Activated naive CD4-positive, alpha-beta T cell treated with anti-CD3 and anti-CD28 coated beads for 36 hours (primary cell): ENCODE measurements around the gene KDM4C. TPM values are rescaled to one million over a fixed set of nuclear protein-coding genes. Genes with fewer than 3 reads are reported as not detected.

Source experiments
- CTCF ChIA-PET: fragments of 350-600 bp; sonication (Branson Sonifier 250); formaldehyde crosslinking; loops from one replicate; lab custom pipeline; 2021; ENCODE audit warnings: antibody characterized with exemption; lab: Charles Lee
- DNase-seq: peaks from one replicate; pipeline ENCODE4 v3.0.0-alpha.2; 2020
- H3K27ac Mint-ChIP-seq: one replicate; pipeline ENCODE4 v1.8.0; 2021; ENCODE audit warnings: mild to moderate bottlenecking, mixed read lengths
- H3K27me3 Mint-ChIP-seq: one replicate; pipeline ENCODE4 v1.8.0; 2021; ENCODE audit warnings: low read depth, mixed read lengths
- H3K36me3 Mint-ChIP-seq: one replicate; pipeline ENCODE4 v1.8.0; 2021; ENCODE audit warnings: low read depth, mixed read lengths
- H3K4me1 Mint-ChIP-seq: one replicate; pipeline ENCODE4 v1.8.0; 2021; ENCODE audit warnings: low read depth, mixed read lengths
- H3K4me3 Mint-ChIP-seq: one replicate; pipeline ENCODE4 v1.8.0; 2021; ENCODE audit warnings: mild to moderate bottlenecking, moderate library complexity, mixed read lengths
- H3K9me3 Mint-ChIP-seq: one replicate; pipeline ENCODE4 v1.8.0; 2021; ENCODE audit warnings: mixed read lengths
- intact Hi-C: fragments of 100-400 bp; cut with micrococcal nuclease; formaldehyde crosslinking; loops from one replicate; pipeline ENCODE4 v1.15.1; 2023
- total RNA-seq, 2 experiments: library from RNA; stranded (reverse); gene quantifications; one replicate each; pipeline ENCODE4 v1.2.3, GENCODE V29; 2021

Gene KDM4C
- total RNA-seq, 2 experiments from 2014 or later = 27.4 to 28.9 TPM

- DNase-seq = no peak
- H3K36me3 Mint-ChIP-seq = peaks cover 17% of the 10 kb centered on the region
- peaks cover 8% of the 10 kb centered on the region for H3K4me1 Mint-ChIP-seq
- no peaks in the 10 kb centered on the region for H3K27me3 Mint-ChIP-seq
- no peaks in the 10 kb centered on the region for H3K9me3 Mint-ChIP-seq
- CTCF ChIA-PET = no interaction called here
- no peak overlapping the region for H3K4me3 Mint-ChIP-seq
- intact Hi-C loops = no loop called here
- H3K27ac Mint-ChIP-seq = no peak overlapping the region
These were observed 122.9 kb downstream of the KDM4C start for GRCh38 chr9:6880626-6881025.

- H3K27me3 Mint-ChIP-seq = no peaks in the 10 kb centered on the region
- no peak for DNase-seq
- no peaks in the 10 kb centered on the region for H3K4me1 Mint-ChIP-seq
- CTCF ChIA-PET = interaction anchor here (0.6 kb wide), 1 partner anchor 9 kb away, joined by 5 read pairs; no protein-coding TSS in a partner anchor
- H3K36me3 Mint-ChIP-seq = peaks cover 25% of the 10 kb centered on the region
- intact Hi-C loops = no loop called here
- no peak overlapping the region for H3K4me3 Mint-ChIP-seq
- H3K27ac Mint-ChIP-seq = no peak overlapping the region
- H3K9me3 Mint-ChIP-seq = no peaks in the 10 kb centered on the region
These were observed 126.3 kb downstream of the KDM4C start for GRCh38 chr9:6884101-6884500.

DNA sequence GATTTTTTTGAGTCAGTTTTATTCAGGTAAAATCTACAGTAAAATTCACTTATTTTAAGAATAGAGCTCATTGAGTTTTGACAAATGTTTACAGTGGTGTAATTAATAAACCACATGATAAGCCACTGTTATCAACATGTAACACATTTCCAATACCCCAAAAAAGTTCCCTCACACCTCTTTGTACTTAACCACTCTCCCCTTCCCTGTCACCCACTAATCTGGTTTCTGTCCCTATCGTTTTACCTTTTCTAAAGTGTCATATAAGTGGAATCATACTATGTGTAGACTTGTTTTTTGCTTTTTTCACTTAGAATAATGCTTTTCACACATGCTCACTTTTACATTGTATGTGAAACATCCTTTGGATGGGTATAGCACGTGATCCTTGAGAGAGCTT lies 127.2 kb downstream of the KDM4C start:
- no peak overlapping the region for H3K4me3 Mint-ChIP-seq
- no peak overlapping the region for H3K27ac Mint-ChIP-seq
- H3K36me3 Mint-ChIP-seq = peaks cover 25% of the 10 kb centered on the region
- CTCF ChIA-PET = interaction anchor here (0.9 kb wide), 1 partner anchor 57 kb away, joined by 4 read pairs; no protein-coding TSS in a partner anchor
- no peaks in the 10 kb centered on the region for H3K9me3 Mint-ChIP-seq
- intact Hi-C loops = no loop called here
- no peaks in the 10 kb centered on the region for H3K4me1 Mint-ChIP-seq
- H3K27me3 Mint-ChIP-seq = no peaks in the 10 kb centered on the region
- DNase-seq = no peak

DNA sequence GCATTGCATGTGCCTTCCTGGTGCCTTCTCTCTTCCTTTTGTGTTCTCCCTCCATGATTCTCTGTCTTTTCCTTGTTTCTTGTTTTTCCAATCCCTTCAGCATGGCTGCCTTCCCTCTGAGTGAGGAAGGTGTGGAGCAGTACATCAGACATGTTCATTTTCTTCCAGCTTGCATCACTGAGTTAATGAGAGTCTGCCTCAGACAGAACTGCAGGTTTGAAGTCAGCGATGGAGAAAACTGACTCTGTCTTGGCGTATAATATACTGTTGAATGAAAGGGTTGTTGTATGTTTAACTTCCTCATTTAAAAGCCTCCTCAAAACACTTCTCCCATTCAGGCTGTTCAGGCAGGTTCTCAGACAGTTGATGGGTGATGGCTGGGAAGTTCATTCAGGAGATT lies 129.3 kb downstream of the KDM4C start:
- H3K4me1 Mint-ChIP-seq = peaks cover 10% of the 10 kb centered on the region
- H3K27me3 Mint-ChIP-seq = no peaks in the 10 kb centered on the region
- H3K27ac Mint-ChIP-seq = no peak overlapping the region
- CTCF ChIA-PET = no interaction called here
- H3K4me3 Mint-ChIP-seq = no peak overlapping the region
- peaks cover 29% of the 10 kb centered on the region for H3K36me3 Mint-ChIP-seq
- intact Hi-C loops = no loop called here
- no peak for DNase-seq
- H3K9me3 Mint-ChIP-seq = no peaks in the 10 kb centered on the region

DNA sequence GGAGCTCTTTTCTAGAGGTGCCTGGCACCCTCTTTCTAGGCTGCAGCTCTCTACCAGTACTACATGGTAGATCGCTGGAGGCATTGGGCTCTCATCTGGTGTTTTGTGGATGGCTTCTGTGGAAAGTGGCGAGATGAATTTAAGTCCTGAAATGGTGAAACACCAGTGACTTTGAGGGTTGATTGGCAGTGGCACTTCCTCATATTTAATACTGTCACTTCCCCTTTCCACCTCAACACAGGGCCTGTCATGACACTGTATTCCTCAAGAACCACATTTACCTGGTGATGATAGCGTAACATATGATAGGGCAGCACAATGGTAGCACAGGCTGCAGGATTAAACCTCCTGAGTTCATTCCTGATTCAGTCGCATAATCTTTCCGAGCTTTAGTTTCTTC lies 132.1 kb downstream of the KDM4C start:
- H3K9me3 Mint-ChIP-seq = no peaks in the 10 kb centered on the region
- no peak overlapping the region for H3K4me3 Mint-ChIP-seq
- CTCF ChIA-PET = no interaction called here
- no peak overlapping the region for H3K27ac Mint-ChIP-seq
- peaks cover 30% of the 10 kb centered on the region for H3K36me3 Mint-ChIP-seq
- intact Hi-C loops = no loop called here
- H3K27me3 Mint-ChIP-seq = no peaks in the 10 kb centered on the region
- peaks cover 23% of the 10 kb centered on the region for H3K4me1 Mint-ChIP-seq
- no peak for DNase-seq

- CTCF ChIA-PET = interaction anchor here (1.1 kb wide), 1 partner anchor 10 kb away, joined by 5 read pairs; no protein-coding TSS in a partner anchor
- no peak overlapping the region for H3K4me3 Mint-ChIP-seq
- H3K36me3 Mint-ChIP-seq = peaks cover 31% of the 10 kb centered on the region
- no peak overlapping the region for H3K27ac Mint-ChIP-seq
- H3K9me3 Mint-ChIP-seq = no peaks in the 10 kb centered on the region
- no peaks in the 10 kb centered on the region for H3K27me3 Mint-ChIP-seq
- intact Hi-C loops = loop anchor here (1.0 kb wide), 1 partner anchor 405 kb away; no protein-coding TSS in a partner anchor
- peaks cover 39% of the 10 kb centered on the region for H3K4me1 Mint-ChIP-seq
- no peak for DNase-seq
These were observed 135.8 kb downstream of the KDM4C start for GRCh38 chr9:6893350-6894131.

DNA sequence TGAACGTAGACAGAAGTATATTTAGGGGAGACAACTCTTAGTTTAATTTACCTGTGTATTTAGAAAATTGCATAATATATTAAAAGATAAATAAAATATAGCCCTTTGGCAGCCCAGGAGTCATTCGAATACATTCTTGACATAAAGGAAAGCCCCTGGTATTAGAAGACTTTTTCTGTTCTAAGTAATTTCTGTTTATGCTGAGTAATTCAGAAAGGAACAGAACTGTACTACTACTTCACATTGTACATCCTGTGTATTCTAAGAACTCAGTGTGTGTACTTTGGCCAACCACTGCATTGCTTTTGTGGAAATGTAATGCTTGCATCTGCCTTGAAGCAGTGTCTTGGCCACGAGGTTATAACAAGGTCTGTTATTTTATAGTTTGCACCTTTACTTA lies 136.4 kb downstream of the KDM4C start:
- Mint-ChIP-seq H3K9me3 (no peaks in the 10 kb centered on the region), H3K27me3 (no peaks in the 10 kb centered on the region), H3K4me3 (no peak overlapping the region), H3K4me1 (peaks cover 44% of the 10 kb centered on the region), H3K36me3 (peaks cover 30% of the 10 kb centered on the region), H3K27ac (no peak overlapping the region)
- CTCF ChIA-PET = no interaction called here
- DNase-seq = peak; percentile 25
- intact Hi-C loops = loop anchor here (1.0 kb wide), 1 partner anchor 404 kb away; no protein-coding TSS in a partner anchor

DNA sequence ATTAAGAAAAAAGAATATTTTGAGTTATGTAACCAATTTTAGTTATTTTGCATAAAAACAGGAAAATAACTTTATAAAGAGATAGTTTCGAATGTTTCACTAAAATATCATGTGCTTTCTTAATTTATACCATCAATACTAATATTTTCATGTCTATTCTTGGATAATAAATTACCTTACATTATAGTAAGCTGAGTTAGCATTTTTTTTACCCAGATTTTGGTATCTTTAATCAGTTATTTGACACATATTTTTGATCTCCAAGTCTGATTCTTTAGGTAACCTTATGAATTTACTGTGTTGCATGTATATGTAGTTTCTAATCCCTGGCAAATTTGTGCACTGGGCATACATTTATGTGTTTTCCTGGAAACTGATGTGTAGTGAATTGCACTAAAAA lies 138.0 kb downstream of the KDM4C start:
- H3K27ac Mint-ChIP-seq = no peak overlapping the region
- no peaks in the 10 kb centered on the region for H3K27me3 Mint-ChIP-seq
- CTCF ChIA-PET = no interaction called here
- no peaks in the 10 kb centered on the region for H3K9me3 Mint-ChIP-seq
- peaks cover 24% of the 10 kb centered on the region for H3K36me3 Mint-ChIP-seq
- H3K4me1 Mint-ChIP-seq = peaks cover 45% of the 10 kb centered on the region
- DNase-seq = no peak
- no peak overlapping the region for H3K4me3 Mint-ChIP-seq
- intact Hi-C loops = no loop called here

GRCh38 chr9:6896562-6896961 lies 138.8 kb downstream of the KDM4C start:
- DNase-seq = peak; percentile 11
- no peaks in the 10 kb centered on the region for H3K9me3 Mint-ChIP-seq
- CTCF ChIA-PET = no interaction called here
- no peak overlapping the region for H3K27ac Mint-ChIP-seq
- no peak overlapping the region for H3K4me3 Mint-ChIP-seq
- no peaks in the 10 kb centered on the region for H3K27me3 Mint-ChIP-seq
- peaks cover 21% of the 10 kb centered on the region for H3K36me3 Mint-ChIP-seq
- peaks cover 48% of the 10 kb centered on the region for H3K4me1 Mint-ChIP-seq
- intact Hi-C loops = no loop called here

- CTCF ChIA-PET = interaction anchor here (0.8 to 1.1 kb wide), 2 partner anchors 10 to 71 kb away, joined by 3 read pairs; no protein-coding TSS in a partner anchor
- no peak for DNase-seq
- Mint-ChIP-seq H3K9me3 (no peaks in the 10 kb centered on the region), H3K36me3 (peaks cover 21% of the 10 kb centered on the region), H3K27me3 (no peaks in the 10 kb centered on the region), H3K4me3 (no peak overlapping the region), H3K27ac (no peak overlapping the region), H3K4me1 (peaks cover 51% of the 10 kb centered on the region)
- intact Hi-C loops = no loop called here
These were observed 139.5 kb downstream of the KDM4C start for GRCh38 chr9:6897207-6897822.

DNA sequence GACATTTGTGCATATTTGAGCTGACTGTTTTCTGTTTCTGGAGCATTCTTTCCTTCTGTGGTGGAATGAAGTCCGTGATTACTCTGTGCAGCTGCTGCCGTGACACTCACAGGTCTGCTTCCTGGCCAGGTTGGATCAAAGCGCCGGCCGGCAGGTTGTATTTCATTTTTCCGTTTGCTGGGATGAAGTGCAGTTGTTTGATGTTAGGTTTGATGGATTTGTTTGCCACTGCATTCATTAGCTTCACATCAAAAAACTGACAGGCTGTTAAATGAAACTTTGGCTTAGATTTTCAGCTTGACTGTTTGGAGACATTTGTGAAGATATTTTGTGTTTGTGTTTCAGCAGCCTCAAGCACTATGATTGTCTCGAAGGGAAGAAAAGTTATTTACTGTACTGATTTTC lies 140.1 kb downstream of the KDM4C start:
- no peak overlapping the region for H3K4me3 Mint-ChIP-seq
- CTCF ChIA-PET = interaction anchor here (0.8 to 1.1 kb wide), 2 partner anchors 9 to 71 kb away, joined by 3 read pairs; no protein-coding TSS in a partner anchor
- H3K4me1 Mint-ChIP-seq = peaks cover 56% of the 10 kb centered on the region
- H3K27ac Mint-ChIP-seq = no peak overlapping the region
- H3K9me3 Mint-ChIP-seq = no peaks in the 10 kb centered on the region
- H3K36me3 Mint-ChIP-seq = peaks cover 24% of the 10 kb centered on the region
- DNase-seq = no peak
- intact Hi-C loops = no loop called here
- H3K27me3 Mint-ChIP-seq = no peaks in the 10 kb centered on the region

DNA sequence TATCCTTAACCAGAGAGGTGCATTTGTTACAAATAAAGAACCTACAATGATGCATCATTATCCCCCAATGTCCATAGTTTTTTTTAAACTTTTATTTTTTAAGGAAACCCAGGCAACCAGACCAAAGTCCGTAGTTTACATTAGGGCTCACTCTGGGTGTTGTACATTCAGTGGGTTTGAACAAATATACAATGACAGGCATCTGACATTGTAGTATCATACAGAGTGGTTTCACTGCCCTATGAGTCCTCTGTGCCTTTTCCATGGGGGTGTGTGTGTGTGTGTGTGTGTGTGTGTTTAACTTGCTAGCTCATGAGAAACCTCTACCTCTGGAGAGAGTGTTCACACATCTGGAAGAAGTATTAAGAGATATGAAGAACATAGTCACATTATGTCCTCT lies 141.5 kb downstream of the KDM4C start:
- CTCF ChIA-PET = no interaction called here
- intact Hi-C loops = no loop called here
- Mint-ChIP-seq H3K9me3 (no peaks in the 10 kb centered on the region), H3K27me3 (no peaks in the 10 kb centered on the region), H3K27ac (no peak overlapping the region), H3K4me3 (no peak overlapping the region), H3K4me1 (peaks cover 47% of the 10 kb centered on the region), H3K36me3 (peaks cover 16% of the 10 kb centered on the region)
- no peak for DNase-seq
